Right renal cortex interstitium (tissue), 3 donors: ENCODE results near the gene DLK2. TPM values are rescaled to one million over a fixed set of nuclear protein-coding genes. Genes with fewer than 3 reads are reported as not detected.
"Not testable (repeated sequence)": the region's sequence is repeated elsewhere in the genome, so short reads cannot be mapped to it uniquely, and the experiment has no call there.

Experiments
- DNase-seq, 3 donors: peaks; one replicate each; pipeline ENCODE4 v3.0.0-alpha.2; 2013; ENCODE audit warnings: low read depth in 3 of 3, low spot score in 2 of 3
- polyA plus RNA-seq, 3 donors: library from polyadenylated mRNA; unstranded; fragments of 120-200 nt; gene quantifications; one replicate each; pipeline ENCODE4 v1.2.1, GENCODE V29; 2013; ENCODE audit not compliant: insufficient read length in 3 of 3

DLK2 gene
- polyA plus RNA-seq, 3 donors = 0.53 to 0.90 (median 0.75) TPM

DNA sequence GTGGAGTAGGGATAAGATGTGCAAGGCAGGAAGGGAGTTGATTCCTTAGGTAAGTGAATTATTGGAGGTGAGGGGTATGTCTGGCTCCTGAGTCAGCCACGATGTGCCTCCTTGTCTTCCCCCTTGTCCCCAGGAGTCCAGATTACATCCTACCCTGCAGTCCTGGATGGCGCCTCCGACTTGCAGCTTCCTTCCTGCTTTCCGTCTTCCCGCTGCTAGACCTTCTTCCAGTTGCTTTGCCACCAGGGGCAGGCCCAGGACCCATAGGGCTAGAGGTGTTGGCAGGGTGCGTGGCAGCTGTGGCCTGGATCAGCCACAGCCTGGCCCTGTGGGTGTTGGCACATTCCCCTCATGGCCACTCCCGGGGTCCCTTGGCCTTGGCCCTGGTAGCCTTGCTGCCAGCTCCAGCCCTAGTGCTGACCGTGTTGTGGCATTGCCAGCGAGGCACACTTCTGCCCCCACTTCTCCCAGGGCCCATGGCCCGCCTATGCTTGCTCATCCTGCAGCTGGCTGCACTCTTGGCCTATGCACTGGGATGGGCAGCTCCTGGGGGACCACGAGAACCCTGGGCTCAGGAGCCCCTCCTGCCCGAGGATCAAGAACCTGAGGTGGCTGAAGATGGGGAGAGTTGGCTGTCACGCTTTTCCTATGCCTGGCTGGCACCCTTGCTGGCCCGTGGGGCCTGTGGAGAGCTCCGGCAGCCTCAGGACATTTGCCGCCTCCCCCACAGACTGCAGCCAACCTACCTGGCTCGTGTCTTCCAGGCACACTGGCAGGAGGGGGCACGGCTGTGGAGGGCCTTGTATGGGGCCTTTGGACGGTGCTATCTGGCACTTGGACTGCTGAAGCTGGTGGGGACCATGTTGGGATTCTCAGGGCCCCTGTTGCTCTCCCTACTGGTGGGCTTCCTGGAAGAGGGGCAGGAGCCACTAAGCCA lies 23.1 kb downstream of the DLK2 start:
- DNase-seq = no peak

DNA sequence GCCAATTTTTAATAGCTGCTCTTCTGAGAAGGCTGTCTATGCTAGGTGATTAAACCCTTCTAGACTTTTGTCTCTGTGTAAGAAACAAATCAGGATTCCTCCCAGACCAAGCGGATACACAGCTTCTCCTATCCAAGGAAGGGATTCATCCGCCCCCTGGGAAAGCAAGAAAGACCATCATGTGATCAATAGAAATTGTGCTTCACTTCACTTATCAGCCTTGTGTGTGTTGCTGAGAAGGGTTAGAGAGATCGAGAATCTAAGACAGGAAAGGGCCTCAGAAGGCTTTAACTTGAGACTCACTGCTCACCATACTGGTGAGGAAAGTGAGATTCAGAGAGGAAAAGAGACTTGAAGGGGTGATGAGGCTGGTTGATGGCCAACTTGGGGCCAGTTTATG lies 26.5 kb downstream of the DLK2 start:
- no peak for DNase-seq

- no peak for DNase-seq
Observed at GRCh38 chr6:43428112-43428570, 27.2 kb downstream of the DLK2 start.

DNA sequence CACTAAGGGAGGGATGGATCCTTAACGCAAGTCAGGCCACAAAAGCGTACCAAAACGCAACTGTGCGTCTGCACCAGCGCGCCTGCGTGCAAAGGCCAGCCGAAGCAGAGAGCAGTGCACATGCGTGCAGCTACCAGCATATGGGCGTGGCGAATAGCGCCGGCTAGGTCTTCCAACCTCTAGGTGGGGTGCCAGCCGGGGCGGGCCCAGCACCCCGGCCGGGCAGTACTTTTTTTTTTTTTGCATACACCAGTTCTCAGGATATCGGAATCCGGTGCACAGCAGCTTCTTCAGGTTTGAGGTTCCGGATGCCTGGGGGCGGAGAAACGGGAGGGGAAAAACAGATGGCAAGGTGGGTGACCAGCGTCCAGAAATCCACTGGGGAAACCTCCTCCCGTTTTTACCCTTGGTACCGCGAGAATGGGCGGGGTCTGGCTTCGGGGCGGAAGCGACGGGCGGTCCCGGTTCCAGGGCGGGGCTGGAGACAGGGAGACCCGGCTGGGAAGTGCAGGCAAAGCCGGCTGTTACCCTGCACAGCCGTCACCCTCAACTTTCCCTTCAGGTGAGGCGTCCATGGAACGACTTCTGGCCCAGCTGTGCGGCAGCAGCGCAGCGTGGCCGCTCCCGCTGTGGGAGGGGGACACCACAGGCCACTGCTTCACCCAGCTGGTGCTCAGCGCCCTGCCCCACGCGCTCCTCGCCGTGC lies 27.8 kb downstream of the DLK2 start, which contains the start of gene ABCC10:
Gene ABCC10, plus strand, starts transcription at position 136 of the 706 bp plus-strand sequence. Its CDS starts 438 bp downstream, at position 574.
- DNase-seq = peak; percentile 89 to 92 (median 89)

DNA sequence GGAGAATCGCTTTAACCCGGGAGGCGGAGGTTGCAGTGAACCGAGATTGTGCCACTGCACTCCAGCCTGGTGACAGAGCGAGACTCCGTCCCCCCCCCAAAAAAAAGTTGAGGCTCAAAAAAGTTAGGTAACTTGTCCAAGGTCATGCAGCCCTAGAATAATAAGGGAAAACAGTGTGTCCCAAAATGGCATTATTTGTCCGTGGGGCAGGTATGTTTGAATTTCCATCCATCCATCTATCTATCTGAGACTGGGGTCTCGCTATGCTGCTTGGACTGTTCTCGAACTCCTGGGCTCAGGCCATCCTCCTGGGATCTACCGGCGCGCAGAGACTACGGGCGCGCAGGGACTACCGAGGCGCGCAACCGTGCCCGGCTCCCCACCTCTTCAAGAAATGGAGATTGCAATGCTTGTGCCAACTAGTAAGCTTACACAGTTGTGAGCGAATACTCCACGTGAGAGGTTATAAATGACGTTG lies 28.4 kb downstream of the DLK2 start:
- DNase-seq = no peak

DNA sequence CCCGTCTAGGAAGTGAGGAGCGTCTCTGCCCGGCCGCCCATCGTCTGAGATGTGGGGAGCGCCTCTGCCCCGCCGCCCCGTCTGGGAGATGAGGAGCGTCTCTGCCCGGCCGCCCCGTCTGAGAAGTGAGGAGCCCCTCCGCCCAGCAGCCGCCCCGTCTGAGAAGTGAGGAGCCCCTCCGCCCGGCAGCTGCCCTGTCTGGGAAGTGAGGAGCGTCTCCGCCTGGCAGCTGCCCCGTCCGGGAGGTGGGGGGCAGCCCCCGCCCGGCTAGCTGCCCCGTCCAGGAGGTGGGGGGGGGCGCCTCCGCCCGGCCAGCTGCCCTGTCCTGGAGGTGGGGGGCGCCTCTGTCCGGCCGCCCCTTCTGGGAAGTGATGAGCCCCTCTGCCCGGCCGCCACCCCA lies 30.3 kb downstream of the DLK2 start:
- not testable (repeated sequence) for DNase-seq

DNA sequence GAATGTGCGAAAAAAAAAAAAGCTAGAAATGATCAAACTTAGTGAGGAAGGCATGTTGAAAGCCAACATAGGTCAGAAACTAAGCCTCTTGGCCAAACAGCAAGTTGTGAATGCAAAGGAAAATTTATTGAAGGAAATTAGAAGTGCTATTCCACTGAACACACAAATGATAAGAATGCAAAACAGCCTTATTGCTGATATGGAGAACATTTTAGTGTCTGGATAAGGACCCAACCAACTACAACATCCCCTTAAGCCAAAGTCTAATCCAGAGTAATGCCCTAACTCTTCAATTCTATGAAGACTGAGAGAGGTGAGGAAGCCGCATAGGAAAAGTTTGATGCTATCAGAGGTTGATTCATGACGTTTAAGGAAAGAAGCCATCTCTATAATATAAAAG lies 33.5 kb downstream of the DLK2 start:
- DNase-seq = no peak

GRCh38 chr6:43420012-43420709 lies 35.2 kb downstream of the DLK2 start:
- DNase-seq = no peak

- no peak for DNase-seq
Observed at GRCh38 chr6:43416935-43417334, 38.4 kb downstream of the DLK2 start.

DNA sequence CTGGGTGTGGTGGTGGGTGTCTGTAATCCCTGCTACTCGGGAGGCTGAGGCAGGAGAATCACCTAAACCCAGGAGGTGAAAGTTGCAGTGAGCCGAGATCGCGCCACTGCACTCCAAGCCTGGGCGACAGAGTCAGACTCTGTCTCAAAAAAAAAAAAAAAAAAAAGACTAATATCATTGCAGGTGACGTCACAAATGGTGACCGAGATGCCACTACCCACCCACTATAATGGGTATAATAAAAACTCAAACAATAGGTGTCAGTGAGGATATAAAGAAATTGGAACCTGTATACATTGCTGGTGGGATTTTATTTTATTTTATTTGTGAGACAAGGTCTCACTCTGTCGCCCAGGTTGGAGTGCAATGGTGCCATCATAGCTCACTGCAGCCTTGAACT lies 40.1 kb downstream of the DLK2 start:
- not testable (repeated sequence) for DNase-seq

DNA sequence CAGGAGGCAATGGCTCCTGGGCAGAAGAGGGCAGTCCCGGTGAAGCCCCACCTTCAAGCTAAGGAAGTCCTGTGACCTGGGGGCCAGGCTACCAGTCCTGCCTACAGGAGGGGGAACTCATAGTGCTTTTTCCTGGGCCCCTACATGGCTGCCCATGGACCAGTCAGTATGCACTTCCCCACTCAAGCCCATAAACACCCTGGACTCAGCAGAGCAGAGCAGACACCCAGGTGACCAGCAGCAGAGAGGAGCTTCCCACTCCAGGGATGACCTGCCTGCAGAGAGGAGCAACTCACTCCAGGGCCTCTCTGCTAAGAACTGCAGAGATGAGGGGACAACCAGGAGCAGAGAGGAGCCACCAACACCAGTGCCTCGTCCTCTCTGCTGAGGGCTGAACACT lies 42.3 kb downstream of the DLK2 start:
- no peak for DNase-seq

DNA sequence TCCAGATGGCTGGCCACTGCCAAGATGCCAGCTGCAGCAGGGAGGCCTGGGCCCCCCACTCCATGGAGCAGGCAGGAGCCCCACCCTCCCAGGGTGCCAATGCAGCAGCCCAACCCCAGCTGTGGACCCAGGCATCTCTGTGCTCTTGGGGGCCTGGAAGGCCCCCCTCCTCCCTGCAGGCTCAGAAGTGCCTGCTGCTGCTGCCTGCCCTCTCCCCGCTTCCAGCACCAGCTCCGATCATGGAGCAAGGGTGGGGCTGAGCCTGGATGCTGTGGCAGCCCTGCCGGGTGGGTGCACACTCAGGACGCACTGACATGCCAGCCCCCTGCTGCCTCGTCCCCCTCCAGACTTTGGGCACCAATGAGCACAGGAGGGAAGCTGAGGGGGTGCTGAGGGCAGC lies 42.8 kb downstream of the DLK2 start:
- DNase-seq = no peak

GRCh38 chr6:43410776-43411175 lies 44.6 kb downstream of the DLK2 start:
- not testable (repeated sequence) for DNase-seq

DNA sequence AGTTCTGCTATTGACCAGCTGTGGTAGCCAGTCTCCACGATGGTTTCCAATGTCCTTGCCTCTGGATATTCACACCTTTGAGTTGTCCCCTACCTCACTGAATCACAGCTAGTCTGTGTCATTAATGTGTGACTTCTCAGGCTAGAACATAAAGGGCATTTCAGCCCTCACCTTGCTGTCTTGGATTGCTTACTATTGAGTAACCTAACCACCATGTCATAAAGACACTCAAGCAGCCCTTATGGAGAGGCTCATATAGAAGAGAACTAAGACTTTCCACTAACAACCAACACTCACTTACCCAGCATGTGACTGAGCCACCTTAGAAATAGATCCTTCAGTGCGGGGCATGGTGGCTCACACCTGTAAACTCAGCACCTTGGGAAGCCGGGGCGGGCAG lies 47.1 kb downstream of the DLK2 start:
- DNase-seq = no peak

- DNase-seq = no peak
Observed at GRCh38 chr6:43407296-43407695, 48.1 kb downstream of the DLK2 start.

- no peak for DNase-seq
Observed at GRCh38 chr6:43405354-43405753, 50.0 kb downstream of the DLK2 start.

- no peak for DNase-seq
Observed at GRCh38 chr6:43402820-43403219, 52.5 kb downstream of the DLK2 start.

GRCh38 chr6:43401730-43402129 lies 53.6 kb downstream of the DLK2 start:
- no peak for DNase-seq
